Ishikawa (cell line): ENCODE measurements around the gene WNT2.

Experiments
- CEBPB ChIP-seq: IDR thresholded peaks from 2 replicates; pipeline ENCODE4 v1.6.1; 2012
- CREB1 ChIP-seq: IDR thresholded peaks from 2 replicates; pipeline ENCODE4 v1.6.1; 2012; ENCODE audit warnings: low read depth
- EGR1 ChIP-seq: IDR thresholded peaks from 2 replicates; pipeline ENCODE4 v1.6.1; 2012
- EP300 ChIP-seq: IDR thresholded peaks from 2 replicates; pipeline ENCODE4 v1.6.1; 2012; ENCODE audit warnings: borderline replicate concordance
- RAD21 ChIP-seq: IDR thresholded peaks from 2 replicates; pipeline ENCODE4 v1.6.1; 2012; ENCODE audit warnings: low read depth
- TAF1 ChIP-seq: IDR thresholded peaks from 2 replicates; pipeline ENCODE4 v1.6.1; 2012; ENCODE audit warnings: low read depth, mild to moderate bottlenecking
- TCF12 ChIP-seq: IDR thresholded peaks from 2 replicates; pipeline ENCODE4 v1.6.1; 2012; ENCODE audit warnings: low read depth
- TEAD4 ChIP-seq: IDR thresholded peaks from 2 replicates; pipeline ENCODE4 v1.6.1; 2012
- YY1 ChIP-seq: IDR thresholded peaks from 2 replicates; pipeline ENCODE4 v1.6.1; 2012; ENCODE audit warnings: low read depth
- ZBTB7A ChIP-seq: IDR thresholded peaks from 2 replicates; pipeline ENCODE4 v1.6.1; 2012; ENCODE audit warnings: low read depth
- TF ChIP-seq, protein P1 (sequence below): IDR thresholded peaks from 2 replicates; pipeline ENCODE4 v1.6.1; 2012; ENCODE audit warnings: low read depth, mild to moderate bottlenecking
- TF ChIP-seq, protein P2 (sequence below): IDR thresholded peaks from 2 replicates; pipeline ENCODE4 v1.6.1; 2012
- TF ChIP-seq, protein P3 (sequence below): IDR thresholded peaks from 2 replicates; pipeline ENCODE4 v1.6.1; 2012

DNA sequence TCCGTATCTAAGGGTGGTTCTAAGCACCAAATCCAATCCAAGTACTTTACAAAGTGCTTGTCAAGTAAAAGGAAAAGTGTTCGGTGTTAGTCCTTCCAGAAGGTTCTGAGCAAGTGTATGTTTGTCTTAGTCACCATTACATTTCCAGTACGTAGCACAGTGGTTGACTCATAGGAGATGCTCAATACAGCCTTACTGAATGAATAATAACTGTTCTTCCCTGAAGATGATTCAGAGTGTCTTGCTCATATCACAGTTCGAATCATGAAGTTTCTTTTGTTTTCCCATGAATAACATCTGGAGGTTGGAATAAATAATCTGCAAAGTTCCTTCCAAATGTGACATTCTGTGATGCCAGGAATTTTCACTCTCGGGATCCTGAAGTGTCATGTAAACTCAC is 53.4 kb downstream of the WNT2 start:
- no peak for TF ChIP-seq ZBTB7A
- TF ChIP-seq TEAD4: no peak
- TF ChIP-seq, protein P1, sequence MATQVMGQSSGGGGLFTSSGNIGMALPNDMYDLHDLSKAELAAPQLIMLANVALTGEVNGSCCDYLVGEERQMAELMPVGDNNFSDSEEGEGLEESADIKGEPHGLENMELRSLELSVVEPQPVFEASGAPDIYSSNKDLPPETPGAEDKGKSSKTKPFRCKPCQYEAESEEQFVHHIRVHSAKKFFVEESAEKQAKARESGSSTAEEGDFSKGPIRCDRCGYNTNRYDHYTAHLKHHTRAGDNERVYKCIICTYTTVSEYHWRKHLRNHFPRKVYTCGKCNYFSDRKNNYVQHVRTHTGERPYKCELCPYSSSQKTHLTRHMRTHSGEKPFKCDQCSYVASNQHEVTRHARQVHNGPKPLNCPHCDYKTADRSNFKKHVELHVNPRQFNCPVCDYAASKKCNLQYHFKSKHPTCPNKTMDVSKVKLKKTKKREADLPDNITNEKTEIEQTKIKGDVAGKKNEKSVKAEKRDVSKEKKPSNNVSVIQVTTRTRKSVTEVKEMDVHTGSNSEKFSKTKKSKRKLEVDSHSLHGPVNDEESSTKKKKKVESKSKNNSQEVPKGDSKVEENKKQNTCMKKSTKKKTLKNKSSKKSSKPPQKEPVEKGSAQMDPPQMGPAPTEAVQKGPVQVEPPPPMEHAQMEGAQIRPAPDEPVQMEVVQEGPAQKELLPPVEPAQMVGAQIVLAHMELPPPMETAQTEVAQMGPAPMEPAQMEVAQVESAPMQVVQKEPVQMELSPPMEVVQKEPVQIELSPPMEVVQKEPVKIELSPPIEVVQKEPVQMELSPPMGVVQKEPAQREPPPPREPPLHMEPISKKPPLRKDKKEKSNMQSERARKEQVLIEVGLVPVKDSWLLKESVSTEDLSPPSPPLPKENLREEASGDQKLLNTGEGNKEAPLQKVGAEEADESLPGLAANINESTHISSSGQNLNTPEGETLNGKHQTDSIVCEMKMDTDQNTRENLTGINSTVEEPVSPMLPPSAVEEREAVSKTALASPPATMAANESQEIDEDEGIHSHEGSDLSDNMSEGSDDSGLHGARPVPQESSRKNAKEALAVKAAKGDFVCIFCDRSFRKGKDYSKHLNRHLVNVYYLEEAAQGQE: no peak
- no peak for TF ChIP-seq CREB1
- TF ChIP-seq TCF12: no peak
- no peak for TF ChIP-seq EP300
- TF ChIP-seq, protein P2, sequence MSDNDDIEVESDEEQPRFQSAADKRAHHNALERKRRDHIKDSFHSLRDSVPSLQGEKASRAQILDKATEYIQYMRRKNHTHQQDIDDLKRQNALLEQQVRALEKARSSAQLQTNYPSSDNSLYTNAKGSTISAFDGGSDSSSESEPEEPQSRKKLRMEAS: no peak
- no peak for TF ChIP-seq RAD21
- TF ChIP-seq TAF1: no peak
- TF ChIP-seq, protein P3, sequence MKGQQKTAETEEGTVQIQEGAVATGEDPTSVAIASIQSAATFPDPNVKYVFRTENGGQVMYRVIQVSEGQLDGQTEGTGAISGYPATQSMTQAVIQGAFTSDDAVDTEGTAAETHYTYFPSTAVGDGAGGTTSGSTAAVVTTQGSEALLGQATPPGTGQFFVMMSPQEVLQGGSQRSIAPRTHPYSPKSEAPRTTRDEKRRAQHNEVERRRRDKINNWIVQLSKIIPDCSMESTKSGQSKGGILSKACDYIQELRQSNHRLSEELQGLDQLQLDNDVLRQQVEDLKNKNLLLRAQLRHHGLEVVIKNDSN: no peak
- no peak for TF ChIP-seq EGR1
- TF ChIP-seq YY1: no peak
- no peak for TF ChIP-seq CEBPB
